Measurements from ENCODE around the gene WWOX. TPM values are rescaled to one million over a fixed set of nuclear protein-coding genes. Genes with fewer than 3 reads are reported as not detected.

Gene WWOX
- polyA plus RNA-seq, 1 donor (not counting 4 experiments of a cell fraction or from before 2014, with no cell fraction given), result 5.1 TPM

DNA sequence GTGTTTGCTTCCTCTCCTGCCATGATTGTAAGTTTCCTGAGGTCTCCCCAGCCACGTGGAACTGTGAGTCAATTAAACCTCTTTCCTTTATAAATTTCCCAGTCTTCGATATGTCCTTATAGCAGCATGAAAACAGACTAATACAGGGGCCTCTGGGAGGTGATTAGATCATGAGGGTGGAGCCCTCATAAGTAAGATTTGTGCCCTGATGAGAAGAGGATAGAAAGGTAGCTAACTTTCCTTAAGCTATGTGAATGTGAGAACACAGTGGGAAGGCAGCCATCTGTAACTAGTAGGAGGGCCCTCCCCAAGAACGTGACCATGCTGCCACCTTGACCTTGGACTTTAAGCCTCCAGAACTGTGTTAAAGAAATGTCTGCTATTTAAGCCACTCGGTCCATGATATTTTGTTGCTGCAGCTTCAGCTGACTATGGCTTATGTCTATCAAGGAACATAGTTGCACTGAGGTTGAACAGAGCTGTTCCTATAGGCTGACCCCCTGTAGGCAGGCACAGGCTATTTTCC, 30.7 kb downstream of the WWOX start:
- dilution Hi-C loops (cut with MboI; ENCODE audit: extremely low pct_ligation_motif_present, low sequenced_read_pairs), result no loop called here
- DNase-seq (ENCODE audit: low read depth, low spot score), result no peak

DNA sequence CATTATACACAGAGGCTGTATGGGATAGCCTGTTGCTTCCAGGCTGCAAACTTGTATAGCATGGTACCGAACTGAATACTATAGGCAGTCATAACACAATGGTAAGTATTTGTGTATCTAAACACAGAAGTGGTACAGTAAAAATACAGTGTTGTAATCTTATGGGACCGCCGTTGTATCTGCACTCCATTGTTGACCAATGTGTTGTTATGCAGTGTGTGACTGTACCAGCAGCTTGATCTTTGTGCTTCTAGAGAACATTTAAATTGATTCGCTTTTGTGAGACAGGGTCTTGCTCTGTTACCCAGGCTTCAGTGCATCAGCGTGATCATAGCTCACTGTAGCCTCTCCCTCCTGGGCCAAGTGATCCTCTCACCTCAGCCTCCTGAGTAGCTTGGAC, 31.5 kb downstream of the WWOX start:
- no peaks in the 10 kb centered on the region for H3K79me2 ChIP-seq (ENCODE audit: control insufficient read depth, insufficient read depth, low read length)
- no peaks in the 10 kb centered on the region for H3K27me3 ChIP-seq (ENCODE audit: control insufficient read depth, extremely low read depth, insufficient read depth, low read length)
- DNase-seq (ENCODE audit: low read depth, low spot score) (no peak), FAIRE-seq (no peak)
- H3K4me3 ChIP-seq (ENCODE audit: control insufficient read depth in 2 of 3, extremely low read depth in 1 of 3, insufficient read depth in 2 of 3, low read depth in 1 of 3, low read length in 3 of 3), result no peak overlapping the region
- no peaks in the 10 kb centered on the region for H4K20me1 ChIP-seq (ENCODE audit: control insufficient read depth, extremely low read depth, insufficient read depth, low read length)
- no peak overlapping the region for H3K9ac ChIP-seq (ENCODE audit: control insufficient read depth, extremely low read depth, insufficient read depth, low read length)
- no peaks in the 10 kb centered on the region for H3K9me1 ChIP-seq (ENCODE audit: control insufficient read depth, extremely low read depth, insufficient read depth, low read length)
- H3K4me2 ChIP-seq (ENCODE audit: control insufficient read depth, extremely low read depth, insufficient read depth, low read depth, low read length), result no peak overlapping the region
- H3K9me3 ChIP-seq (ENCODE audit: control insufficient read depth, low read depth, low read length), result no peaks in the 10 kb centered on the region
- no peak overlapping the region for H3K27ac ChIP-seq (ENCODE audit: control insufficient read depth, insufficient read depth, low read length)
- TF ChIP-seq EZH2 (IDR thresholded peaks at IDR 0.05; ENCODE audit: low read length), result no peak
- TF ChIP-seq, protein P1, sequence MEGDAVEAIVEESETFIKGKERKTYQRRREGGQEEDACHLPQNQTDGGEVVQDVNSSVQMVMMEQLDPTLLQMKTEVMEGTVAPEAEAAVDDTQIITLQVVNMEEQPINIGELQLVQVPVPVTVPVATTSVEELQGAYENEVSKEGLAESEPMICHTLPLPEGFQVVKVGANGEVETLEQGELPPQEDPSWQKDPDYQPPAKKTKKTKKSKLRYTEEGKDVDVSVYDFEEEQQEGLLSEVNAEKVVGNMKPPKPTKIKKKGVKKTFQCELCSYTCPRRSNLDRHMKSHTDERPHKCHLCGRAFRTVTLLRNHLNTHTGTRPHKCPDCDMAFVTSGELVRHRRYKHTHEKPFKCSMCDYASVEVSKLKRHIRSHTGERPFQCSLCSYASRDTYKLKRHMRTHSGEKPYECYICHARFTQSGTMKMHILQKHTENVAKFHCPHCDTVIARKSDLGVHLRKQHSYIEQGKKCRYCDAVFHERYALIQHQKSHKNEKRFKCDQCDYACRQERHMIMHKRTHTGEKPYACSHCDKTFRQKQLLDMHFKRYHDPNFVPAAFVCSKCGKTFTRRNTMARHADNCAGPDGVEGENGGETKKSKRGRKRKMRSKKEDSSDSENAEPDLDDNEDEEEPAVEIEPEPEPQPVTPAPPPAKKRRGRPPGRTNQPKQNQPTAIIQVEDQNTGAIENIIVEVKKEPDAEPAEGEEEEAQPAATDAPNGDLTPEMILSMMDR (optimal IDR thresholded peaks at IDR 0.05 in 1 of 3, IDR thresholded peaks at IDR 0.05 in 1 of 3, conservative IDR thresholded peaks at IDR 0.05 in 1 of 3; ENCODE audit: extremely low read depth in 1 of 3, insufficient read depth in 2 of 3, low read length in 3 of 3), result no peak
- no peak overlapping the region for H2AFZ ChIP-seq (ENCODE audit: control insufficient read depth, low read length)
- H3K4me1 ChIP-seq (ENCODE audit: control insufficient read depth, extremely low read depth, insufficient read depth, low read length), result no peaks in the 10 kb centered on the region
- dilution Hi-C loops (cut with MboI; ENCODE audit: extremely low pct_ligation_motif_present, low sequenced_read_pairs), result no loop called here
- H3K36me3 ChIP-seq (ENCODE audit: control insufficient read depth in 2 of 2, extremely low read depth in 1 of 2, insufficient read depth in 2 of 2, low read length in 2 of 2), result no peaks in the 10 kb centered on the region

More for the DNA sequence above, 30.7 kb downstream of the WWOX start:
- Histone ChIP-seq H3K27ac (ENCODE audit: control insufficient read depth, insufficient read depth, low read length) (no peak overlapping the region), H3K4me2 (ENCODE audit: control insufficient read depth, extremely low read depth, insufficient read depth, low read depth, low read length) (no peak overlapping the region), H3K9ac (ENCODE audit: control insufficient read depth, extremely low read depth, insufficient read depth, low read length) (no peak overlapping the region), H3K9me1 (ENCODE audit: control insufficient read depth, extremely low read depth, insufficient read depth, low read length) (no peaks in the 10 kb centered on the region), H3K36me3 (ENCODE audit: control insufficient read depth in 2 of 2, extremely low read depth in 1 of 2, insufficient read depth in 2 of 2, low read length in 2 of 2) (no peaks in the 10 kb centered on the region), H4K20me1 (ENCODE audit: control insufficient read depth, extremely low read depth, insufficient read depth, low read length) (no peaks in the 10 kb centered on the region), H3K4me1 (ENCODE audit: control insufficient read depth, extremely low read depth, insufficient read depth, low read length) (no peaks in the 10 kb centered on the region), H3K4me3 (ENCODE audit: control insufficient read depth in 2 of 3, extremely low read depth in 1 of 3, insufficient read depth in 2 of 3, low read depth in 1 of 3, low read length in 3 of 3) (no peak overlapping the region), H3K27me3 (ENCODE audit: control insufficient read depth, extremely low read depth, insufficient read depth, low read length) (no peaks in the 10 kb centered on the region), H3K79me2 (ENCODE audit: control insufficient read depth, insufficient read depth, low read length) (no peaks in the 10 kb centered on the region), H3K9me3 (ENCODE audit: control insufficient read depth, low read depth, low read length) (no peaks in the 10 kb centered on the region), H2AFZ (ENCODE audit: control insufficient read depth, low read length) (no peak overlapping the region)
- no peak for TF ChIP-seq EZH2 (IDR thresholded peaks at IDR 0.05; ENCODE audit: low read length)
- TF ChIP-seq, protein P1 (optimal IDR thresholded peaks at IDR 0.05 in 1 of 3, IDR thresholded peaks at IDR 0.05 in 1 of 3, conservative IDR thresholded peaks at IDR 0.05 in 1 of 3; ENCODE audit: extremely low read depth in 1 of 3, insufficient read depth in 2 of 3, low read length in 3 of 3), result no peak
- no peak for FAIRE-seq

All from keratinocyte (primary cell).